GM18873 (cell line): Measurements from ENCODE around the gene CLCN6.

Experiments
- ATAC-seq: cut with Tn5 transposase; IDR thresholded peaks from one replicate; pipeline ENCODE4 v1.9.1; 2021; ENCODE audit warnings: mild to moderate bottlenecking, moderate library complexity, moderate number of reproducible peaks; ENCODE audit not compliant: unreplicated experiment, low FRiP score

The CLCN6 gene

GRCh38 chr1:11874624-11875023, 68.6 kb downstream of the CLCN6 start:
- no peak for ATAC-seq

DNA sequence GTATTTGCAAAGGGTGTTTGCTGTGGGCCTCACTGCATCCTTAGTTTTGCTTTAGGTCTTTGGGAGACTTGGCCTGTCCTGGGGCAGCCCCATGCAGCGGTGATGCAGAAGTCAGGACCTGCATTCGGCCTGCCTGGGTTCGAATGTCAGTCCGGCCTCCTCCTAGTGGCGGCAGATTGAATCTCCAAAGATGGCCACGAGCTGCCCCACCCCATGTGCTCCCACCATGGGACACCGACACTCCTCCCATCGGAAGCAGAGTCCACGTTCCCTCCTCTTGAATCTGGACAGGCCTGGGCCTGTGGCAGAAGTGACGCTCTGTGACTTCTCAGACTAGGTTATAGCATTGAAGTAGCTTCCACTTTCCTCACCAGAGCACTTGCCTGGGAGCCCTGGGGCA, 69.1 kb downstream of the CLCN6 start:
- no peak for ATAC-seq

DNA sequence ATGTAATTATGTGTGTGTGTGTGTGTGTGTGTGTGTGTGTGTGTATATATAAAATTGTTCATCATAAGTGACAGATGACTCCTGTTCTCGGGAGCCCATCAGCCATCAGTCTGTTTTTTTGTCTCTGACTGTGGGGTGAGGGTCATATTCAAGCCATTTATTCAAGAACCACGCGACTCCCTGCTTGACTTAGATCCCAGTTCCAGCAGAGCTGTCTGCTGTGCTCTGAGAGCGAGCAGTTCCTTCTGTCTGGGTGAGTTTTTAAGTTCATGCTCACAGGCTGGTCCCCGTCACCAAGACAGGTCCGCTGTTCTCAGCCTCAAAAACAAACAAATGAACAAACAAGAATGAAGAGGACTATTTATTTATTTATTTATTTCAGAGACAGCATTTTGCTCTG, 71.1 kb downstream of the CLCN6 start:
- no peak for ATAC-seq

DNA sequence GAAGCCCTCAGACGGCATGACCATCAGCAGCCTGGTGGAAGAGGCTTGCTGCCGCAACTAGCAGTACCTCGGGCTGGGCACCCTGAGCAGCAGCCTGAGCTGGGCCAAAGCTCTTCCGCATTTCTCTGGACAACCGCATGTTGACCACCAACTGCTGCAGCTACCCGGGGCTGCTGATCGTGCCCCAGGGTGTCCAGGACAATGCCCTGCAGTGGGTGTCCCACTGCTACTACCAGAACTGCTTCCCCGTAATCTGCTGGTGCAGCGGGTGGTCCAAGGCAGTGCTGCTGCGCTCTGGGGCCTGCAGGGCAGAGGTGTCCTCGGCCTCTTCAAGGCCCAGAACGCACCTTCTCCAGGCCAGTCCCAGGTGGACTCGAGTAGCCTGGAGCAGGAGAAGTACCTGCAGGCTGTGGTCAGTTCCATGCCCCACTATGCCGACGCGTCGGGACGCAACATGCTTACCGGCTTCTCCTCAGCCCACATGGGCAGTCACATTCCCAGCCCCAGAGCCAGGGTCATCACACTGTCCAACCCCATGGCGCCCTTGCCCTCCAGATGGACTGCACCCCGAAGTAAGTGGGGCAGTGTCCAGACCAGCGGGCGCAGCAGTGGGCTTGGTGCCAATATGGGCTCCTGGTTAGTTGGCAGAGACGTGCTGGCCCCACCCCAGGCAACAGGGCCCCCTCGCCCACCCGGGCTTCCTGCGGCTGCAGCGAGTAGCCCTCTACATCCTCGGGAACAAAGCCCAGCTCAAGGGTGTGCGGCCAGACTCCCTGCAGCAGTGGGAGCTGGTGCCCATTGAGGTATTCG, 72.3 kb downstream of the CLCN6 start:
- ATAC-seq, result no peak

GRCh38 chr1:11878891-11879190, 72.8 kb downstream of the CLCN6 start:
- no peak for ATAC-seq

DNA sequence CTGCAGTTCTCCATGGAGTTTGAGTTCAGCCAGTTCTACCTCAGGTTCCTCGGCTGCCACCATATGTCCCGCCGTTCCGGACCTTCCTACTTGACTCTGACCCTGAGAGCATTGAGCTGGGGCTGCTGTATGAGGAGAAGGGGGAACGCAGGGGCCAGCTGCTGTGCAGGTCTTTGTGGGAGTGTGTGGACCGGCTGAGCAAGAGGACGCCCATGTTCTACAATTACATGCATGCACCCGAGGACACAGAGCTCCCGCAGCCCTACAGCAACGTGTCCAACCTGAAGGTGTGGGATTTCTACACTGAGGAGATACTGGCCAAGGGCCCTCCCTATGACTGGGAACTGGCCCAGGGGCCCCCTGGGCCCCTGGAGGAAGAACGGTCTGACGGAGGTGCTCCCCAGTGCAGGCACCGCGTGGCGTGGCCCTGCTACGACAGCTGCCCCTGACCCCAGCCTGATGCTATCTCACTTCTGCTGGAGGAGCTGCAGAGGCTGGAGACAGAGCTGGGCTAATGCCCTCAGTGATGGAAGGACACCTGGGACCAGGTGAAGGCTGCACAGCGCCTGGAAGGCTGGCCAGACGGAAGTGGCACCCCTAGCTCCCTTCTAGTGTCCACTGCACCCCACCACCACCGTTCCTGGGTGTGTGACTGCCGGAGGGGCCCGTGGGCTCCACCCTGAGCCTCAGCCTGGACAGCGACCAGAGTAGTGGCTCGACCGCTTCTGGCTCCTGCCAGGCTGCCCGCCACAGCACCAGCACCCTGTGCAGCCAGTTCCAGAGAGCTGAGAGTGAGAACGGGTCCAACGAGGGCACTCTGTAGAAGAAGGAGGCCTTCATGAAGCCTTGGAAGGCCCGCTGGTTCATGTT, 73.6 kb downstream of the CLCN6 start:
- no peak for ATAC-seq

DNA sequence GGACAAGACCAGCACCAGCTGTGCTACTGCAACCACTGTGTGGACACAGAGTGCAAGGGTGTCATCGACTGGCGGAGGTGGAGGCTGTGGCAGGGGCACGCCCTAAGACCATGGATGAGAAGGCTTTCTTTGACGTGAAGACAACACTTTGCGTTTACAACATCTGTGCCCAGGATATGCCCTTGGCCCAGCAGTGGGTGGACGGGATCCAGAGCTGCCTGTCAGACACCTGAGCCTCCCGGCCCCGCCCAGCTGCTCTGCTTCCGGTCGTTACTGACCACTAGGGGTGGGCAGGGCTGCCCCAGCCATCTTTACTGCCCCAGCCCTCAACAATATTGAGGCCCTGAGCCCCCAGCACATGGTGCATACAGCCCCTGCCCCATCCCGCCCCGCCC, 74.2 kb downstream of the CLCN6 start:
- ATAC-seq, result no peak

DNA sequence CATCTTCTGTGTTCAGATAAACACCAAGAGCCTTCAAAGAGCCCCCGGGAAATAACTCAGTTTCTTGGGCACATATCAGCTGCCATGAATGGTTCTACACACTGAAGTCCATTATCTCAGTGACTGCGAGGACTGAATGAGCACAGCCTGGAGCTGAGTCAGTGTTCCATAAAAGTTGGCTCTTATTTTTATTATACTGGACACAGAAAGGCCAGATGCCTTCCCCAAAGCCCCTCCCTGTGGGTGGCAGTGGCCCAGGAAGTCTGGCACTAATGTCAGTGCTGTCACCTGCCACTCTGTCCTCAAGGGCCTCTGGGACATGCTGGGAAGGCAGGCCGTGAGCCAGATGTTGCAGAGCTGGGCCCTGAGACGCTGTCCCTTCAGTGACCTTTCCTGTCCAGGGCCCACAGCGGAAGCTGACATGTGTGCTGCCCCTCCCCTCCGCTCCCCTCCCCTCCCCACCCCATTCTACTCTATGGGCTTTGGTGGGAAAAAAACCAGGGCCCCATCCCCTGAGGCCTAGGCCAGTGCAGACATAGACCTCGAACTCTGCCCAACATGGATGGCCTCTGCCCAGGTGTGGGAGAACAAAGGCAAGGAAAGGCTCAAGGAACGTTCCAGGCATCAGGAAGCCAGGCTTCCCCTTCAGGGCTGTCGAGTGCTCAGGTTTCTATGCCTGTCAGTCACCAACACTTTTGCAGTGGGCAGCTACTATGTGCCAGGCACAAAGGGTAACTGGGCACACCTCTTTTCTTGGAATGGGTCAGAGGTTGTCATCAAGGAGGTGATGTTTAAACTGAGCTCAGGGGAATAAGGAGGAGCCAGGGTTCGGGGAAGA, 75.1 kb downstream of the CLCN6 start:
- ATAC-seq, result no peak

DNA sequence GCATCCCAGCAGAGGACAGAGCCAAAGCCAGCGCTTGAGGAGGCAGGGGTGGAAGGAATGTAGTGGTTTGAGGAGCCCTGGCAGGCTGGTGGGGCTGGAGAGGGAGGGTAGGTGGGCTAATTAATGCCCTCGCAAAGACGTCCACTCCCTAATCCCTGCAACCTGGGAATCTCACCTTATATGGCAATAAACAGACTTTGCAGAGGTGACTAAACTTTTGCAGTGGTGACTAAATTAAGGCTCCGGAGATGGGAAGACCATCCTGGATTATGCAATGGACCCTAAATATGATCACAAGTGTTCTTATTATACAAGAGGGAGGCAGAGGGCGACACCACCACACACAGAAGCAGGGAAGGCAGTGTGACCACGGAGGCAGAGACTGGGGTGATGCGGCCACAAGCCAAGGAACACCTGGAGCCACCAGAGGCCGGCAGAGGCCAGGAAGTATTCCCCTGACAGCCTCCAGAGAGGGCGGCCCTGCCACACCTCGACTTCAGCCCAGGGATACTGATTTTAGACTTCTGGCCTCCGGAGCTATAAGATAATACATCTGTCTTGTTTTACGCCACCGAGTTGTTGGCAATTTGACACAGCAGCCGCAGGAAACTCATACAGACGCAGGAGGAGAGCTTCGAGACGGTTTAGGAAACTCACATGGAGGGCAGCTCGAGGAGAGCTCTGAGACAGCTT, 75.9 kb downstream of the CLCN6 start:
- no peak for ATAC-seq

GRCh38 chr1:11882814-11883538, 77.0 kb downstream of the CLCN6 start:
- no peak for ATAC-seq

DNA sequence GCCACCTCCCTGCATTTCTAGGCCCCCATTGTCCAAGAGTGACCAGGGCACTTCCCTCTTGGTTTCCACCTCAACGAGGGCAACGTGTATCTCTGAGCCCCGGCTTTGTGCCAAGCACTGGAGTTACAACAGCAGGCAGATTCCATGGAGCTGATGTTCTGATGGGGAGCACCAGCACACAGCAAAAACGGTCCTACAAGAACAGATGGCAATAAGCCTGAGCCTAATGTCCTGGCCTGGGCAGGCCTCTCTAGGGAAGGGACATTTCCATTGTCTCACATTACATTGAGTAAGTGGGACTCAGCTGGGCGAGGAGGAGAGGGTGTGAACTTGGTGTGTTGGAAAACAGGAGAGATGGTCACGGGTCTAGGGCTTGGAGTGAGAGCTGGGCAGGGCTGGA, 79.9 kb downstream of the CLCN6 start:
- ATAC-seq, result no peak

DNA sequence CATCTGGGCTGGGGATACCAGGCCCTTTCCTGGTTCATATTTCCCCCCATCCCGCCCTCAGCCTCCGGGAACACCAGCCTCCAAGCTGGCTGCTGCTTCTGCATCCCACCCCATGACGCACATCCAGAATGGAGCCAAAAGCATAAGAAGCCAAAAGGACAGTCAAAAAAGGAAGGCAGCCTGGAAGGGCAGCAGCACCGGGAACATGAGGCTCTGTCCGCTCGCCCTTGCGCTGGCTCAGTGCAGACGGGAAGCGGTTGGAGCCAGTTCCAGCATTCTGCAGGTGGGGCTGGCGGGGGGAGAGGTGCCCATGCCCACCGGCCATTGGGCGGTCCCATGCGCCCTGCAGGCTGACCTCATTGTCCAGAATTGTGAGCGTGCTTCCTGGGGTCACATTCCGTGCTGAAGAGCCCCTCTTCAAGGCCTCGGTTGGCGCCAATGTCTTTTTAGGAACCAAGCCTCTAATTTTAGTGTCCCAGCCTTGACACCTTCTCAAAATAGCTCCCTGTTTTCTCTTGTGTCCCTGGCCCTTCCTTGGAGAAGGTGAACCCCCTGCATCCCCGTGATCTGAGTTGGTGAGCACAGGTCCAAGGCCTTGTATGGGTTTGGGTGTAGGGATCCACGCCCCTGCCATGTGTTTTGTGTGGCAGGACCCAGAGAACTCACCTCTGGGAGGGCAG, 81.1 kb downstream of the CLCN6 start:
- ATAC-seq, result no peak

DNA sequence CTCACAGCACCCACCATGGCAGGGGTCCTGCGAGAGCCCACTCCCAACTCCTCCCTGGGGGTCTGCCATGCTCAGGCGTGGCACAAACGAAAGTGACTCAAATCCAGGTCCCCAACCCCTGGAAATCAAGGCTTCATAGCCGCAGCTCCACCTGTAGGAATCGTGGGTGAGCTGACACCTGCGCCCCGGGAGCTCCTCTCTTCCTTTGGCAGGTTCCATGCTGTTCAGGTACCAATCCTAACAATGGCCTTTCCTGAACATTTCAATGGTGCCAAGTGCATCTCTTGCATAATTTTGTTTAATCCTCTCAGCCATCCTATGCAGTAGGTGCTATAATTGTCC, 81.6 kb downstream of the CLCN6 start:
- ATAC-seq, result no peak

DNA sequence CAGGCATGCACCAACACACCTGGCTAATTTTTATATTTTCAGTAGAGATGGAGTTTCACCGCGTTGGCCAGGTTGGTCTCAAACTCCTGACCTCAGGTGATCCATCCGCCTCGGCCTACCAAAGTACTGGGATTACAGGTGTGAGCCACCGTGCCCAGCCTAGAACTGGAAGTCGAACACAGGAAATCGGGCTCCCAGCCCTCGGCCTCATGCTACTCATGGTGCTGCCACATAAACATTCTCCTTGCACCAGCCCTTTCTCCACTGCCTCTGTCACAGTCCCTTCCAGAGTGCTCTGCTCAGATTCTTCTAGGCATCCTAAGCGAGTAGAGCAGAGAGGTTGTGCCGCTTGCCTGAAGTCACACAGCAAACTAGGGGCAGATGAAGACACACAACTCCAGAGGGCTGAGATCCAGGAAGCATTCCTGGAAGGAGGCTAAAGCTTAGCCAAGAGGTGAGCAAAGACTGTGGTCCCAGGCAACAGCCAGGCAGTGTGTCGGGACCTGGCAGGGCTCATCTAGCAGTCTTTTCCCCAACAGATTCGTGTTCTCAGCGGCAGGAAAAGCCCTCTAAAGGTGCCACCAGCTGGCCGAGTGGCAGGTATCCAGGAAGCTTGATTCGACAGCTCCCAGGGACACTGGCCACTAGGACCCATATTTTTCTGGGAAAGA, 82.3 kb downstream of the CLCN6 start:
- ATAC-seq, result no peak

- no peak for ATAC-seq
These were observed 82.9 kb downstream of the CLCN6 start for GRCh38 chr1:11888877-11889208.

DNA sequence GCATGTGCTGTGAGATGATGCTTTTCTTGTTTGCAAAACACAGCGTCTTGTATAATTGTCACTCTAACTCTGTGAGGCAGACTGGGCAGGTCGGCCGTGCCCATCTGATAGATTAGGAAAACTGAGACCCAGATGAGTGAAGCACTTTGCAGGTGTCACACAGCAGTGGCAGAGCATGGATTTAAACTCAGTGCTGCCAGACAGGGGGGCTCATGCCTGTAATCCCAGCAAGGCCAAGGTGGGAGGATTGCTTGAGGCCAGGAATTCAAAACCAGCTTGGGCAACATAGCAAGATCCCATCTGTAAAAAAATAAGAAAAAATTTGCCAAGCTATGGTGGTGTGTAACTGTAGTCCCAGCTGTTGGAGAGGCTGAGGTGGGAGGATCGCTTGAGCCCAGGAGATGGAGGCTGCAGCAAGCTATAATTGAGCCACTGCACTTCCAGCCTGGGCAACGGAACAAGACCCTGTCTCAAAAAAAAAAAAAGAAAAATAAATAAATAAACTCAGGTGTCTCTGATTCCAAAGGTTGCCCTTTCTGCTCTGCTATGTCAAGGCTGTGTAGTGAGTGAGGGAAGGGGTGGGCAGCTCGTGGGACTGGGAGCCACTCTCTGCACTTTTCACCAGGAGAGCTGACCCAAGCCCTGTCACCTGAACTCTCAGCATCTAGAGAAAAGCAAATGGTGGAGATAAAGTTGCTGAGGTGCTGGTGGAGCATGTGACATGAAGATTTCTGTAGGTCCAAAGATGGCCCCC, 85.6 kb downstream of the CLCN6 start:
- no peak for ATAC-seq
